Raji (cell line): ENCODE results near the gene ISG15.

Experiments
- POLR2A ChIP-seq: IDR thresholded peaks from 2 replicates; pipeline ENCODE4 v1.6.1; 2011; ENCODE audit warnings: low read depth, low read length, control low read depth; ENCODE audit not compliant: insufficient read depth

ISG15 gene

DNA sequence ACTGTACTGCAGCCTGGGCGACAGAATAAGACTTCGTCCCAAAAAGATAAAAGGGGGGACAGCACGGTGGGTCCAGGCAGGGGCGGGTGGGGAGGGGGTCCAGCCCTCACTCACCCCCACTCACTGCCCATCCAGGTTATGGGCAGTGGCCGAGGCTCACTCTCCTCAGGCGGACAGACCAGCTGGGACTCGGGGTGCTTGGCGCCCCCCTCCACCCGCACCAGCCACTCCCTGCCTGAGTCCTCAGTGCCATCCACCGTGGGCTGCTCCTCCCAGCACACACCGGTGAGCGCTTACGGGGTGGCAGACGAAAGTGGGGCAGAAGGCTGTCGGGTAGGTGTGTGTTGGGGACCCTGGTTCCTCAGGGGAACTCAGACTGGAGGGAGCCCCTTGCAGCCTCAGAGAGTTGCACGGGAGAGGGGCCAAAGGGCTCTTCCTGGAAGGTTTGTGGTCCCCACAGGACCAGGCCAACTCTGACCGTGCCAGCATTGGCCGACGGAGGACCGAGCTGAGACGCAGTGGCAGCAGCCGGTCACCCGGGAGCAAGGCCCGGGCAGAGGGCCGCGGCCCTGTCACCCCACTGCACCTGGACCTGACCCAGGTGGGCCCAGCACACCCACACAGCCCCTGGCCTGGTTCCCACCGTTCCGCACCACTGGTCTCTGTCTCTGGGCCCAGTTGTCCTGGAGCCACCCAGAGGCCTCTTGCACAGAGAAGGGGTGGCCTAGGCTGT, 40.4 kb upstream of the ISG15 start:
- TF ChIP-seq POLR2A = no peak

DNA sequence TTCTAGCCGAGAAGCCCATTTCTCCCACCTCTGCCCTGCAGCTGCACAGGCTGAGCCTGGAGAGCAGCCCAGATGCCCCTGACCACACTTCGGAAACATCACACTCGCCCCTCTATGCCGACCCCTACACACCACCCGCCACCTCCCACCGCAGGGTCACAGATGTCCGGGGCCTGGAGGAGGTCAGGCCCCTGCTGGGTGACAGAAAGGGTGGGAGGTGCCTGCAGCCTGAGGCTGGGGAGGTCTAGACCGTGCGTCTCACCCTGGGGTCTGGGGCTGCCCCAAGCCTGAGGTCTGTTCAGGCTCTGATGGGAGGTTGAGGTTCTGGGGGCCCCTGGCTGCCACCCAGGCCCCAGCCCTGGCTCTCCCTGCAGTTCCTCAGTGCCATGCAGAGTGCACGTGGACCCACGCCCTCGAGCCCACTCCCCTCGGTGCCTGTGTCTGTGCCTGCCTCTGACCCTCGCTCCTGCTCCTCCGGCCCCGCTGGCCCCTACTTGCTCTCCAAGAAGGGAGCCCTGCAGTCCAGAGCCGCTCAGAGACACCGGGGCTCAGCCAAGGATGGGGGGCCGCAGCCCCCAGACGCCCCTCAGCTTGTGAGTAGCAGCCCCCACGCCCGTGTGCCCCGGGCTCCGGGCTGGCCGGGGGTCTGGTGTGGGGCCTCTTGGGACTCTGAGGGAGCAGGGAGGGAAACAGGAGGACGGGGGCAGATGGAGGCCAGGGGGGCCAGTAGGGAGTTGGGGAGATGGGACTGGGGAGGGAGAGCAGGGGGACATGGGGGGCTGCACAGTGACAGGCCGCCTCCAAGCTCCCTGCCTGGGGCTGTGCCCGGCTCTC, 39.6 kb upstream of the ISG15 start:
- TF ChIP-seq POLR2A = no peak

DNA sequence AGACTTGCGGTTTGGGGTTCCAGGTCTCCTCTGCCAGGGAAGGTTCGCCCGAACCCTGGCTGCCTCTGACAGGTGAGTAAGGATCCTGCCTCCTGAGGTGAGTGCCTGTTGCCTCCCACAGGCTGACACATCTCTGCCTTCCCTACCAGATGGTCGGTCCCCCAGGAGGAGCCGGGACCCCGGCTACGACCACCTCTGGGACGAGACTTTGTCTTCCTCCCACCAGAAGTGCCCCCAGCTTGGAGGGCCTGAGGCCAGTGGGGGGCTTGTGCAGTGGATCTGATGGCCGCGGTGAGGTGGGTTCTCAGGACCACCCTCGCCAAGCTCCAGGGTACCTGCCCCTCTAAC, 39.0 kb upstream of the ISG15 start:
- no peak for TF ChIP-seq POLR2A

DNA sequence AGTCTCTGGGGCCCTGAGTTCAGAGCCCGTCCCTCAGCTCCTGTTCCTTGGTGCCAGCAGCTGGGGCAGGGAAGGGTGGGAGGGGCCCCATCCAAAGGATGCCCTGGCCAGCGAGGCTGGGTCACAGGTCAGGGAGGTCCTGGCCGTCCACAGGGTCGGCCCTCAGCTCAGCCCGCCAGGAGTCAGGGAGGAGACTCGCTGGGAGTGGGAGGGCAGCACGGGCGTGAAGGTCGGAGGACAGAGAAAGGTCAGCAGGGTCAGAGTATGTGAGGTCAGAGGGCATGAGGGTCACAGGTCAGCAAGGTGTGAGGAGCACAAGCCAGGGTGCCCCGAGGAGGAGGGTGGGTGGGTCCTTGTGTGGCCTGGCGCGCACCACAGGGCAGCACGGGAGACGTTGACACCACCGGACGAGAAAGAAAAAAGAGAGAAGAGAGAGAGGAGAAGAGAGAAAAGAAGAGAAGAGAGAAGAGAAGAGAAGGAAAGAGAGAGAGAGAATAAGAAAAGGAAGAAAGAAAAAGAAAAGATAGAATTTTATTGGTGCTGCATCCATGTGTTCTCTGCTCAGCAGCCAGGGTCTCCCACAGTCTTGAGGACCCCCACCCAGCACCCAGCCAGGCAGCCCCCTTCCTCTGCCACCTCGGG, 38.5 kb upstream of the ISG15 start:
- no peak for TF ChIP-seq POLR2A

DNA sequence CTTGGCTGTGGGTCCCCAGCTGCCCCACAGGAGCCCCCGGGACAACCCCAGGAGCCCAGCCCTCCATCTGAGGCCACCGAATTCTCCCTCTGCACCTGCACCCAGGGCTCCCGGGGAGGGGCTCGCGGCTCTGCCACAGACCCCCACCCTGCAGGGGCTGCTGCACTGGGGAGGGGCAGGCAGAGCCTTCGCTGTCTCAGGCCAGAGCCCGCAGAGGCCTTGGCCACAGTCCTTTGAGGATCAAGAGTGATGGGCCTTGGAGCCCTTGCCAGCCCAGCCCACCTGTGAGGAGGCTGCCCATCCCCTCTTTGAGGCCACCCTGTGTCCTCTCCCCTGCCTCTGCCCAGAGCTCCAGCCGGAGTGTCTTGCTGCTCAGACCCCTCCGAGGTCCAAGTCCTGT, 37.9 kb upstream of the ISG15 start:
- no peak for TF ChIP-seq POLR2A

DNA sequence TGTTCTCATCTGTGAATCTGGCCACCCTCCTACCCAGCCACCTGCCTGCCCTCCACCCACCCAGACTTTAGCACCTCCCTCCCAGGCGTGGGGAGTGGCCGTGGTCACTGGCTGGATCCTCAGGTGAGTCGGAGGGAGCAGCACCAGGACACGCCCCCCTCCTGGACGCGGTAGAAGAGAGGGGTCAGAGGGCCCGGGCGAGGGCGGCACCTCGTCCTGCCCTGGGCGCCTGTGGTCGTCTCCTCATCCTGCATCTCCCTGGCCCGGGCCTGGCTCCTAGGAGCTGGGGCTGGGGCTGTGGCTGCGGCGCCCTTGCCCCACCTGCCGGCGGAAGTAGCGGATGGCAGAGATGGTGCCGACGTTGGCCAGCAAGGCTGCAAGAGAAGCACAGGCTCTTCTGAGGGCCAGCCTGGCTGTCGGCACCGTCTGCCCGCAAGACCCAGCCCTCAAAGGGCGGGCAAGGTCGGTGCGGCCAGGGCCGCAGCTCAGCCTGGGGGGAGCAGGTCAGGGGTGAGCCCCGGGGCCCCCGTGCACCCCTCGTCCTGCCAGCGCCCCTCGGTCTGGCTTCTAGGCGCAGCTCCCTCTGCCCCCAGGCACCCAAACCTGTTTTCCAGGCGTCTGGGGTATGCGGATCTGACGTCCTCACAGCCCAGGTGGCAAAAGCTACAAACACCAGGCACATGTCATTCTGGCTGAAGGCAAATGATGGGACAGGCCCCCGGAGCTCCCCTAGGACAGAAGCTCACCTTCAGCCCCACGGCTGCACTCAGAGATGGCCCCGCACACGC, 37.2 kb upstream of the ISG15 start:
- TF ChIP-seq POLR2A = no peak

DNA sequence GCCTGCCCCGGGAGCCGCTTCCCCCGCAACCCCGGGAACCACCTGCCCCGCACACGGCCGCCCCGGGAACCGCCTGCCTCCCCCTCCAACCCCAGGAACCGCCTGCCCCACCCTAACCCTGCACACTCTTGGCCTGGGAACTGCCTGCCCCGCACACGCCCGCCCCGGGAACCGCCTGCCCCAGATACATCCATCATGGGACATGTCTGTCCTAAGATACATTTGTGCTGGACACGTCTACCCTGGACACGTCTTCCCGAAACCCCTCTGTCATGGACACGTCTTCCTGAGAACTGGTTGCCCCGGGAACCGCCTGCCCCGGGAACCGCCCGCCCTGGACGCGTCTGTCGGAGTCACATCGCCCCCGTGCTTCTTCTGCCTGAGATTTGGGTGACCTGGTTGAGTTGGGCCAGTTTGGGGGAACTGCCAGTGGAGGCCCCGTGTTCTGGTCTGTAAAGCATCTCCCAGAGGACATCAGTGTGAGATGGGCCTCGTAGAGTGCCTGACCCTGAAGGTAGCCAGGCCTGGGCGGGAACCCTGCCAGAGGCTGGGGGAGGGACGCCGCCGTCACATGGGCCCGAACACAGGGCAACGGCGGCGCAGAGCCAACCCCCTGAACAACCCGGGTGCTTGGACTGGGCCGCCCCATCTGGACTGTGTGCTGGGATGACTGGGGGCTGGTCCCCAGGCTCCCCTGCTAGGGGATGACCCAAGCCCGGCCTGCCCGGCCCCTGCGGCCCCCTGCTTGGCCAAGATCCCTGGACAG, 35.0 kb upstream of the ISG15 start:
- no peak for TF ChIP-seq POLR2A

DNA sequence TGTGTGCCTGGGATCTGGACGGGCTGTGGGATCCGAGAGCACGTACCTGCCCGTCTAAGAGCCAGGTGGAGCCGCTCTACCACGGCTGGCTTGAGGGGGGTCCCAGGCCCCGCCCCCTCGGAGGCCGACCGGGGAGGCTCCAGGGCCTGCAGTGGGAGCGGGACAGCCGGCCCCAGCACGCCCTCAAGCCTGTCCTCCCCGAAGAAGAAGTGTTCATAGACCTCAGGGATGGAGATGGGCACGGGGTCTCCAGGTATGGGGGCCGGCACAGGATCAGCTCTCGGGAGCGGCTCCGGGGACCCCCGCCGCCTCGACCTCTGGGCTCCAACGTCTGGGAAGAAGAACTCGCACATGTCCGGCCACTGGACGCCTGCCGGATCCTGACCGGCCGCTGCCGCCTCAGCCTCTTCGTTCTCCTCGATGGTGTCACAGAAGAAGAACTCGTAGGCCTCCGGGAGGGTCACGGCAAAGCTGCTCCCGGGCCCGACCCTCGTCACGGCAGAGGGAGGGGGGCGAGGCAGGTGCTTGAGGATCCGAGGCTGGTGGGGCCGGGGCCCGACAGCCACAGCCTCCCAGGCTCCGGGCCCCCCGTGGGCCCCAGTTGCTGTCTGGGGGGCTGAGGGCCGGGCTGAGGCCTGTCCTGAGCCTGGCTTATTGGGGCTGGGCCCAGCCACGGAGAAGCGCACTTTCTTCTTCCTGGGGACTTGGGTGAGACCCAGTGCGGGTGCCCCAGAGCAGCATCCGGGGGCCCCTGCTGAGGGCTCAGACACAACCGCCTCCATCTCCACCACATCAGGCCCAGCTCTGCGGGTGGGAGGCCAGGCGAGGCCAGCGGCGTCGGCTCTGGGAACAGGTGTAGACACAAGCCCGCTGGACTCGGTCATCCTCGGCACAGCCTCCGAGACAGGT, 34.2 kb upstream of the ISG15 start:
- TF ChIP-seq POLR2A = no peak

DNA sequence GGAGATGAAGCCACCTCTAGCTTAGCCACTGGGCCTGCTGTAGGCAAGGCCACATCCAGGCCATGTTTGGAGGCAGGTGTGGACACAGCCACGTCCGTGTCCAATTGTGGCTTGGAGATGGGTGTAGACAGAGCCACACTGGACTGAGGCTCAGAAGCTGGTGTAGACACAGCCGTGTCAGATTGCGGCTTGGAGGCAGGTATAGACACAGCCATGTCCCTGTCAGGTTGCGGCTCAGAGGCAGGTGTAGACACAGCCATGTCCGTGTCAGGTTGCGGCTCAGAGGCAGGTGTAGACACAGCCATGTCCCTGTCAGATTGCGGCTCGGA, 33.6 kb upstream of the ISG15 start:
- no peak for TF ChIP-seq POLR2A

DNA sequence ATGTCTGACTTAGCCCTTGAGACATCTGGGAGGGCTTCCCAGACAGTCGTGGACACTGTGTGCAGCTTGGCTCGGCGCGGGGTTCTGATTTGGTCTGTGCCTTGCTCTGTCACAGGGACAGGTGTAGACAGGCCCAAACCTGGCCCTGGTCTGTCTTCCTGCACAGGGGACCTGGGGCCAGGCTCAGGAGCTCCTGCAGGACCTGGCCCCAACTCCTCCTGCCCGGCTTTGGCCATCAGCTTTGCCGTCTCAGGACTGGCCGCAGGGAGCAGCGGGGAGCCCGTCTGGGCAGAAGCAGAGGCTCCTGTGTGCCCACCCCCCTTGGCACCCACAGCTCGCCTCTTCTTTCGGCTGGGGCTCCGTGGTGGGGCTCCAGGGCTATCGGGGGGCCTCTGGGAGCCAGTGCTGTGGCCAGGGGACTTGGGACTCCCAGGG, 33.1 kb upstream of the ISG15 start:
- no peak for TF ChIP-seq POLR2A

DNA sequence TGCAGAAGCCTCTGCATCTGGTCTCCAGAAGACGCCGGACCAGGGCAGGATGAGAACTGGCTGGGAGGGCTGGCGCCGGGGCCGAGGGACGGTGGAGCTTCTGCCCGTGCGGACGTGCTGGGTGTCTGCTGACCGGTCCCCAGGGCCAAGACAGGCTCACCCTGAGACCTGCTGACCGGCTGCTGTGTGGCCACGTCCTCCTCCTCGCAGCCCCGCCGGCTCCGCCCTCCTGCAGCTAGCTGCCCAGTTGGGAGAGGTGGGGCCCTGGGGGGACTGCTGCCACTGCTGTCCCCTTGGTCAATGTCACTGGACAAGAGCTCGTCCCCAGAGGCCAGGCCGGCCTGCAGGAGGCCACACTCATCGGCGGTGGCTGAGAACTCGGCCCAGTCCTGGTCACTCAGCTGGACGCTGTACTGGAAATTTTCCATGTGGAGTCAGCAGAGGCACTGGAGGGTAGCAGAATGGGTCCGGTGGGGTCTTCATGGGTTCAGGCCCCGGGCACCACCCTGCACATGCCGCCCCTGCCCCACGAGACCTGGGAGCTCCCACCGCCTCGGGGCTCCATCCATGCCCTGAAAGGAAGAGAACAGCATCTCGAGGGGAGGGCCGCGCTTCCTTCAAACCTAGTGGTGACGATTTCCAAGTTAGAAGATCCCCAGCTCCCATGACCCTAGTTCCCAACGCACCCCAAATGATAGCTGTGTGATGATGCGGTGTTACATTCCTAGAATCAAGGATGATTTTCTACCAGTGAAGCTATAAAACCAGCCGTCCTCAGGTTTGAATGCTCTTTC, 32.5 kb upstream of the ISG15 start:
- TF ChIP-seq POLR2A = no peak

DNA sequence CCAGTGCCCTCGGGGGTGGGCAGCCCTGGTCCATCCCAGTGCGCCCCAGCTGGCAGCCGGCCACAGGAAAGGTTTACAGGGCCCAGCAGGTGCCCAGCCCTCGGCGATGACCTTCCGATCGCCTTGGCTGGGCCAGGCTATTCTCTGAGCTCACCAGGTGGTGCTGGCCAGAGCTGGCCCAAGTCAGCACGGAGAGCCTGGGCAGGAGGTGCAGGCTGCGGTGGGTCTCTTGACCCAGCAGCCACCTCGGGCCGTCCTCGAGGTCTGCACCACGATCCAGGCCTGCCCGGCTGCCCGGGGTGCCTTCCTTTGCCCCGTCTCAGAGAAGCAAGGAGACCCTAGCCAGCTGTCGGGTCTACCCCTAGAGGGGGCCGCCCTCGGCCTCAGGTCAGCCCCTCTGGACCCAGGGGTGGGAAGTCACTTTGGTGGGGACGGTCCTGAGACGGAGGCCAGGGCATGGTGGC, 31.8 kb upstream of the ISG15 start:
- no peak for TF ChIP-seq POLR2A
